ENCODE results near the gene LSM4.

GRCh38 chr19:18291590-18292461, 31.1 kb downstream of the LSM4 start:
- TF ChIP-seq, protein P1, sequence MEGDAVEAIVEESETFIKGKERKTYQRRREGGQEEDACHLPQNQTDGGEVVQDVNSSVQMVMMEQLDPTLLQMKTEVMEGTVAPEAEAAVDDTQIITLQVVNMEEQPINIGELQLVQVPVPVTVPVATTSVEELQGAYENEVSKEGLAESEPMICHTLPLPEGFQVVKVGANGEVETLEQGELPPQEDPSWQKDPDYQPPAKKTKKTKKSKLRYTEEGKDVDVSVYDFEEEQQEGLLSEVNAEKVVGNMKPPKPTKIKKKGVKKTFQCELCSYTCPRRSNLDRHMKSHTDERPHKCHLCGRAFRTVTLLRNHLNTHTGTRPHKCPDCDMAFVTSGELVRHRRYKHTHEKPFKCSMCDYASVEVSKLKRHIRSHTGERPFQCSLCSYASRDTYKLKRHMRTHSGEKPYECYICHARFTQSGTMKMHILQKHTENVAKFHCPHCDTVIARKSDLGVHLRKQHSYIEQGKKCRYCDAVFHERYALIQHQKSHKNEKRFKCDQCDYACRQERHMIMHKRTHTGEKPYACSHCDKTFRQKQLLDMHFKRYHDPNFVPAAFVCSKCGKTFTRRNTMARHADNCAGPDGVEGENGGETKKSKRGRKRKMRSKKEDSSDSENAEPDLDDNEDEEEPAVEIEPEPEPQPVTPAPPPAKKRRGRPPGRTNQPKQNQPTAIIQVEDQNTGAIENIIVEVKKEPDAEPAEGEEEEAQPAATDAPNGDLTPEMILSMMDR (IDR thresholded peaks at IDR 0.05 in 4 of 5, conservative IDR thresholded peaks at IDR 0.05 in 1 of 5): no peak
- peak; percentile 46 to 79 for TF ChIP-seq POLR2A (IDR thresholded peaks at IDR 0.05)

Measured in gastrocnemius medialis (tissue), 4 donors.